ENCODE data around the gene VCL.

DNA sequence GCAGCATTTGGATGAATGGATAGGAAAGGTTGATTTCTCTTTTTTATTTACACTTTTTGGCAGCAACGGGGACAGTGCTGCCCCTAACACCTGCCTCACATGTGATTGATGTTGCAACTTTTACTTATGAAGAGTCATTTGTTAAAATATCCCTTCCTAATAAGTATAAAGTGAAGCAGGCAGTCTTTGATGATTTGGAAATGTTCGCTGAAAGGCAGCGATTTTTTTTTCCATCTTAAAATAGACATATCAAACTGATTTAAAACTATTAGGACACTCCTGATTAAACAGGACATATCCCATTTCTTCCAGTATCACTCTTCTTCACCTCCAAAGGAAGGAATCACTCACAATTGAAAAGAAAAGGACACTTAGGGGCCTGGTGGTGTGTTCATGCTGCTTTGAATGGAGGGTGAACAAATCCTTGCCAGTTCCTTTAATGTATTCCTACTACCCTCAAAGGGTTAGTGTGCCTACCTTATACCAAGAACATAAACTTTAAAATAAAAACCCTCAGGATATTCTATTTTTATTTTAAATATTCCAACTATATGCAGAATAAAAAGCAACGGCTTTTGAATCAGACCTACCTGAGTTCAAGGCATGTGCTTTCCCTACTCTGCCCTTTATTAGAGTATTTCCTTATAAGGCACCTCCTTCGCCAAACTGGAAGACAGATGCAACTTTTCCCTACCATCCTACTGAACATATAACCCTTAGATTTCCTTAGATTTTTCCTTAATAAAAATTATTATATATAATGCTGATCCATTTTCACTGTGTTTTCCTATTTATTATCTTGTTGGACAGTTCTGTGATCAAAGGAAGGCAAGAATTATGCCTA is 154.2 kb downstream of the VCL start:
- TF ChIP-seq POLR2A (IDR thresholded peaks at IDR 0.05), result no peak
- TF ChIP-seq, protein P1, sequence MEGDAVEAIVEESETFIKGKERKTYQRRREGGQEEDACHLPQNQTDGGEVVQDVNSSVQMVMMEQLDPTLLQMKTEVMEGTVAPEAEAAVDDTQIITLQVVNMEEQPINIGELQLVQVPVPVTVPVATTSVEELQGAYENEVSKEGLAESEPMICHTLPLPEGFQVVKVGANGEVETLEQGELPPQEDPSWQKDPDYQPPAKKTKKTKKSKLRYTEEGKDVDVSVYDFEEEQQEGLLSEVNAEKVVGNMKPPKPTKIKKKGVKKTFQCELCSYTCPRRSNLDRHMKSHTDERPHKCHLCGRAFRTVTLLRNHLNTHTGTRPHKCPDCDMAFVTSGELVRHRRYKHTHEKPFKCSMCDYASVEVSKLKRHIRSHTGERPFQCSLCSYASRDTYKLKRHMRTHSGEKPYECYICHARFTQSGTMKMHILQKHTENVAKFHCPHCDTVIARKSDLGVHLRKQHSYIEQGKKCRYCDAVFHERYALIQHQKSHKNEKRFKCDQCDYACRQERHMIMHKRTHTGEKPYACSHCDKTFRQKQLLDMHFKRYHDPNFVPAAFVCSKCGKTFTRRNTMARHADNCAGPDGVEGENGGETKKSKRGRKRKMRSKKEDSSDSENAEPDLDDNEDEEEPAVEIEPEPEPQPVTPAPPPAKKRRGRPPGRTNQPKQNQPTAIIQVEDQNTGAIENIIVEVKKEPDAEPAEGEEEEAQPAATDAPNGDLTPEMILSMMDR (IDR thresholded peaks at IDR 0.05), result no peak
